ENCODE data around the gene ELMO1.

ELMO1 gene

DNA sequence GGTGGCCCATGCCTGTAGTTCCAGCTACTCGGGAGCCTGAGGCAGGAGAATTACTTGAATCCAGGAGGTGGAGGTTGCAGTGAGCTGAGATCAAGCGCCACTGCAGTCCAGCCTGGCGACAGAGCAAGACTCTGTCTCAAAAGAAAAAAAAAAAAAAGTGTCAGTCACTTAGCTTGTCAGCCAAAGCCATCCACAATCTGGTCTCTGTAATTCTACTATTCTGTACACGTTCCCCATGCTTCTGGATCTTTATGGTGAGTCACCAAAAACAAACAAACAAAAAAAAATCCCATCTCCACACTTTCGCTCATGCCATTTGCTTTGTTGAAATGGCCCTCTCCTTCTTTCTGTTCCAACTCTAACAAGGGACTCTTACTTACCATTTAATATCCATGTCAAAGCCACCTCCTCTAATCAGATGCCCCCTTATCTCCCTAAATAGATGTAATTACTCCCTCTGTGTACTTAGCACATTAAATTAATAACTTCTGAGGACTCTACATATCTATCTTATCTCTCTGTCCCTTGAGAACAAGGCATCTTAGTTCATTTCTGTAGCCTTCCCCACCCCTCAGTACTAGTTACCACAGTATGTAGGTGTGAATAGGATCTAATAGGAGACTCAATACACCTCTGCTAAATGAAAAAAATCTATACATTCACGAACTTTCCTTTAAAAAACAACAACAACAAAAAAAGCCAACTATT, 128.4 kb downstream of the ELMO1 start:
- DNase-seq (ENCODE audit: low read depth in 1 of 2, low spot score in 1 of 2), result no peak

DNA sequence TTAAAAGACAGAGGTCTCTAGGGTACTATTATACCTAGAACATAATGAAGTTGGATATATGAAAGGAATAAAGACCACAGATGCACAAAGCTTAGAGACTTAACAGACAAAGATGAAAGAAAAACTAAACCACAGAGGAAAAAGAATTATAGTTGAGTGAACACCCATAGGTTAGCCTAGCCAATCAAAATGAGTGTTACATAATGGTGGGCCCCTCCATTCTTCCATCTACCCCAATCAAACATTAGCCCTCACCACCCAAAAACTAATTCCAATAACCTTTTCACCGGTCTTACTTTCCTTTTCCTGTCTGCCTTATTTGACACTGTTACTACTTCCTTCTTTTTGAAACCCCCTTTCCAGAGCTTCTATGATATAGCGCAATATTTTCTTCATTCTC, 130.1 kb downstream of the ELMO1 start:
- DNase-seq (ENCODE audit: low read depth in 1 of 2, low spot score in 1 of 2), result no peak

- DNase-seq (ENCODE audit: low read depth in 1 of 2, low spot score in 1 of 2), result no peak
These were observed 132.6 kb downstream of the ELMO1 start for GRCh38 chr7:37315772-37316715.

GRCh38 chr7:37312608-37313007, 136.1 kb downstream of the ELMO1 start:
- DNase-seq (ENCODE audit: low read depth in 1 of 2, low spot score in 1 of 2), result no peak

- no peak for DNase-seq (ENCODE audit: low read depth in 1 of 2, low spot score in 1 of 2)
These were observed 137.3 kb downstream of the ELMO1 start for GRCh38 chr7:37311355-37311754.

DNA sequence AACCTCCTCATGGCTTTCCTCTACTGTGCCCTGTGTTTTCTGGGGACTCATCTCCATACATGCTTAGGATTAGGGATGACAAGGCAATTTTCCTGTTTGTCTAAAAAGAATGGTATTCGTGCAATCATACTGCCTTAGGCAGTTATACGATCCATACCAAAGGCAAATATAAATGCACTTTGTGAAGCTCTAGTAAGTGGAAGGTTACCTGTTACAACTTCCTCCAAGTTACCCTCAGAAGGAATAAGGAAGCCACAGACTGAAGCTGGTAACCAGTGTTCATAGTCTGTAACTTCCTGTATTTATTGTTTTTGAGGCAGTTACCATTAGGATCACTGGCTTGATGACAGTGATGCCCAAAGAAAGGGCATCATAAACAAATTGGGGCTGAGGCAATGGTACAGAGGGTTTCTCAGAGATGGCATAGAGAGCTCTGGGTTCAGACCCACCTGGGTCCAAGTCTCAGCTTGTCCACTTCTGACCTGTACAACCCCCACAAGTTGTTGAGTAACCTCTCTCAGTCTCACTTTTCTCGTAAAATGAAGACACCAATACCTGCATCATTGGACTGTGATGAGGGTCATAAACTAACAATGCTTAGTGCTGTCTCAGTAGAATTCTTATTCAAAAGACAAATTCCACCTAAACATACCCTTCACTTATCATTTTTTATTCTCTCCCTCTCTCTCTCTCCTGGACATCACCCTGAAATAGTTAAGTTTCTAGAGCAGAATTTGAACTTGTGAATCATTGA, 138.2 kb downstream of the ELMO1 start:
- no peak for DNase-seq (ENCODE audit: low read depth in 1 of 2, low spot score in 1 of 2)

DNA sequence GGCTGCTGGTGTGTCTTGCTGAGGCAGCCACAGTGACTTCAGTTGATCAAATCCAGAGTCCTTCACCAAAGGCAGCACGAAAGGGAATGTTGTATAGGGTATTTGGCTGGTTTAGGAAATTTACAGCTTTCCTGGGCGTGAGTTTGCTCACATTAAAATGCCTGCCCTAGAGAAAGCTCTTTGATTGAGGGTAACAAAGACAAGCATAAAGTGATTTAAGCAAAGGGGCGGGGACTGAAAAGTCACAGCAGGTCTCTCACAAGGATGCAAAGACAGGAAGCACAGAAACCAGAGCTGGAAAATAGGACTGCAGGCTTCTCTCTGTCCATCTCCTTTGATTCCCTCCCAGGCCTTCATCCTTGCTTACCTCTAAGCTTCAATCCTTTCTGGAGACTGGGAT, 139.2 kb downstream of the ELMO1 start:
- no peak for DNase-seq (ENCODE audit: low read depth in 1 of 2, low spot score in 1 of 2)

DNA sequence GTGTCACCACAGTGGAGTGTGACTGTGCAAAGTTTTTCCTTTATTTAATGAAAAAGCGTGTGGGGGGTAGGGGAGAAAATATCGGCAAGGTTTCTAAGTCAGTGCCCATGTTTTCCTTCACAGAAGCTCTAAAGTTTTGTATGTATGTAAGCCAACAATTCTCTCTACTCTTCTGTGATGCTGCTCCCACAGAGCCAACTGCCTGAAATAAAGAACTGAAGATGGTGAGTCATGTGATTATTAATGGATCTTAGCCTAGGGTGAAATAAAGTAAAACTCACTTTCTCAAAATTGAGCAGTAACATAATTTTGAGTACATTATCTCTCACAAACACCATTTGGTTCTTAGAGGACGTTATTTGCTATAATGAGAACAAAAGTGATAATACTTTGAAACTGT, 143.7 kb downstream of the ELMO1 start:
- DNase-seq (ENCODE audit: low read depth in 1 of 2, low spot score in 1 of 2), result no peak

DNA sequence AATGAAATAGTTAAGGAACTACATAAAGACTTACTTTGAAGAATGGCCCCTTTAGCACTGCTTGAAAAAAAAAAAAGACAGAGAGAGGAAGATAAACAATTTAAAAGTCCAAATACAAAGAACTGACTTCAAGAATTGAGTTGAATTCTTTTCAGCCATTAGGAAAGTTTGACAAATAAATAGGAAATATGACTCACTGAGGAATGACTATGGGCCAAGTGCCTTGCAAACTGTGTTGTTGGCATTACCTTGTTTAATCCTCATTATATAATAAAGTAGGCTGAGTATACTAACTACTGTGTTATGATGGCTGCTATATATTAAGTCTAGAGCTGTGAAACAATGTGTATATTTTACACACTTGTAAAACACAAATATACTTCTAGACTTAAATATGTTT, 151.1 kb downstream of the ELMO1 start:
- no peak for DNase-seq (ENCODE audit: low read depth in 1 of 2, low spot score in 1 of 2)

- DNase-seq (ENCODE audit: low read depth in 1 of 2, low spot score in 1 of 2), result no peak
These were observed 153.3 kb downstream of the ELMO1 start for GRCh38 chr7:37295401-37295800.

DNA sequence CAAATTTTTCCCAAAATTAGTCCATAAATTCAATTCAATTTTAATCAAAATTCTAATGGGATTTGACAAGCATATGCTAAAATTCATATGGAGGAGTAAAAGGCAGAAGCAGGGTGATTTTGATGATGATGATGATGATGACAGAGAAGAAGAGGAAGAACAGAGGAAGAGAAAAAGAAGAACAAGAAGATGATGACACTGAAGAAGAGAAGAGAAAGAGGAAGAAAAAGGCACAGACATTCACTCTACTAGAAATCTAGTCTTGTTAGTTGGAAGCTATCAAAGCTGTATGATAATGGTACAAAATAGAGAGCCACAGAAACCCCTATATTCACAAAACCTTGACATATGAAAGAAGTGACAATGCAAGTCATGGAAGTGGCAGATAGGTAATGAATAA, 157.9 kb downstream of the ELMO1 start:
- DNase-seq (ENCODE audit: low read depth in 1 of 2, low spot score in 1 of 2), result no peak

DNA sequence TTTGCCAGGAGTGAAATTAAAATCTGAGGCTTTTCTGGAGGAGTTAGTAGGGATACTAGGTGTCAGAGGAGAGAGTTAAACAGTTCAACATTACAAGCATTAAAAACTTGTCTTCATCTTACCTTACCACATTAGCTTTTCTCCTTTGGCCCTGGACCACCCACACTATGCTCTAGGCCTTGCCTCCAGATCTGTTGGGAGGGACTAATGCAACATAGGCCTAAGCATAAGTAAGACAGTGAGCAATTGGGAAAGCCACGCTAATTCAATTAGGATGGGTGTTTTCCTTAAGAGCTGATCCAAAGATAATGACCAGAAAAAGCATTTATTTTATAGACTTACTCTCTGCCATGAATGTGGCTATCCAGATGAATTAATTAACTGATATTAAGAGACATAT, 158.9 kb downstream of the ELMO1 start:
- no peak for DNase-seq (ENCODE audit: low read depth in 1 of 2, low spot score in 1 of 2)

DNA sequence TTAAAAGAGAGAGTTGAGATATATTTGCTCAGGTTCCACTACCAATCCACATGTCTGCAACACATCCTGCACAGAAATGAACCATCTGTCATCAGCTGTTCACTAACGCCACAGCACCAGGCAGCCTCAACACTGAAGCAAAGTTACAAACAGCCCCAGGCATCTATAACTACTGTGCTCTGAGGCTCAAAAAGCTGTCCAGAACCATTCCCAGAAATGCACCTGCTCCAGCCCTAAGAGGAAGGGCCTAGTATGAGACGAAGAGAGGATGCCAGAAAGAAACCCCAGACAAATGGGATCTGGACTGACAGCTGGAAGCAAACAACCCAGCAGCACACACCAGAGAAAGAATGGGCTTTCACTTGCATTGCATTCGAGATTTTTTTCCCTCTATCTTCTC, 159.3 kb downstream of the ELMO1 start:
- no peak for DNase-seq (ENCODE audit: low read depth in 1 of 2, low spot score in 1 of 2)

- no peak for DNase-seq (ENCODE audit: low read depth in 1 of 2, low spot score in 1 of 2)
These were observed 161.4 kb downstream of the ELMO1 start for GRCh38 chr7:37287131-37287855.

GRCh38 chr7:37286454-37286832, 162.2 kb downstream of the ELMO1 start:
- no peak for DNase-seq (ENCODE audit: low read depth in 1 of 2, low spot score in 1 of 2)

- no peak for DNase-seq (ENCODE audit: low read depth in 1 of 2, low spot score in 1 of 2)
These were observed 162.8 kb downstream of the ELMO1 start for GRCh38 chr7:37285706-37286453.

DNA sequence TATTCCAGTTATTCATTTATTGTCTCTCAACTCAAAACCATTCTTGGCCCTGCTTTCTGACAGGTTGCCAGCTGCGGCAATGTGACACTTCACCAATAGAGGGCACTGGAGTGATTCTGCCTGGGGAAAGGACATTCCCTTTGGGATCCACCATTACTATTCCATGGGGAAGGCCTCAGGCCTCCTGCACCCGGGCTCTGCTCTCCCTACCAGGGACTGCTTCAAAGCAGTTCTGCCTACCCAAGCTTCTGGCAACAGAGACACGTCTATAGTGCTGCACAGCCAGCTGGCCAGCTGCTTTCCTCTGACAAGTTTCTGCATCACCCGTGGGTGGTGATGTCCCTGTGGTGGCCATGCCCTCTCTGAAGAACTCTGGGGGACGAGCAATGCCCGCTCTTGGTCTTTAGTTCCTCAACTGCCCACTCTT, 163.8 kb downstream of the ELMO1 start:
- DNase-seq (ENCODE audit: low read depth in 1 of 2, low spot score in 1 of 2), result peak in 1 of 2 donors; percentile 6

- no peak for DNase-seq (ENCODE audit: low read depth in 1 of 2, low spot score in 1 of 2)
These were observed 164.4 kb downstream of the ELMO1 start for GRCh38 chr7:37284285-37284684.

- no peak for DNase-seq (ENCODE audit: low read depth in 1 of 2, low spot score in 1 of 2)
These were observed 164.9 kb downstream of the ELMO1 start for GRCh38 chr7:37283716-37284115.

GRCh38 chr7:37282927-37283326, 165.7 kb downstream of the ELMO1 start:
- no peak for DNase-seq (ENCODE audit: low read depth in 1 of 2, low spot score in 1 of 2)

Measured in stimulated activated CD4-positive, alpha-beta T cell treated with anti-CD3 and anti-CD28 coated beads, Interleukin-15, amount 100 ng/mL, for 1 hour (primary cell).